ENCODE data around the gene PSMB10. TPM values are rescaled to one million over a fixed set of nuclear protein-coding genes. Genes with fewer than 3 reads are reported as not detected.

Gene PSMB10
- total RNA-seq, 1 donor from 2014 or later = 54.1 TPM

- peak; percentile 94 for TF ChIP-seq CTCF (conservative IDR thresholded peaks at IDR 0.05; ENCODE audit: low read depth, low read length)
- H3K4me3 ChIP-seq (ENCODE audit: low read depth, low read length) = no peak overlapping the region
- no peak for DNase-seq (ENCODE audit: low read depth)
These were observed 7.9 kb downstream of the PSMB10 start for GRCh38 chr16:67928561-67929364.

GRCh38 chr16:67928147-67928546 is 8.5 kb downstream of the PSMB10 start:
- H3K4me3 ChIP-seq (ENCODE audit: low read depth, low read length) = no peak overlapping the region
- DNase-seq (ENCODE audit: low read depth) = no peak
- no peak for TF ChIP-seq CTCF (conservative IDR thresholded peaks at IDR 0.05; ENCODE audit: low read depth, low read length)

- TF ChIP-seq CTCF (conservative IDR thresholded peaks at IDR 0.05; ENCODE audit: low read depth, low read length) = no peak
- no peak overlapping the region for H3K4me3 ChIP-seq (ENCODE audit: low read depth, low read length)
- DNase-seq (ENCODE audit: low read depth) = no peak
These were observed 9.3 kb downstream of the PSMB10 start for GRCh38 chr16:67927131-67927941.

GRCh38 chr16:67926181-67926750 is 10.4 kb downstream of the PSMB10 start:
- H3K4me3 ChIP-seq (ENCODE audit: low read depth, low read length) = no peak overlapping the region
- TF ChIP-seq CTCF (conservative IDR thresholded peaks at IDR 0.05; ENCODE audit: low read depth, low read length) = peak; percentile 7
- DNase-seq (ENCODE audit: low read depth) = no peak

GRCh38 chr16:67924140-67924906 is 12.3 kb downstream of the PSMB10 start:
- H3K4me3 ChIP-seq (ENCODE audit: low read depth, low read length) = no peak overlapping the region
- no peak for DNase-seq (ENCODE audit: low read depth)
- TF ChIP-seq CTCF (conservative IDR thresholded peaks at IDR 0.05; ENCODE audit: low read depth, low read length) = no peak

GRCh38 chr16:67923414-67924116 is 13.1 kb downstream of the PSMB10 start:
- no peak for TF ChIP-seq CTCF (conservative IDR thresholded peaks at IDR 0.05; ENCODE audit: low read depth, low read length)
- no peak for DNase-seq (ENCODE audit: low read depth)

More at GRCh38 chr16:67923414-67924116, 13.1 kb downstream of the PSMB10 start:
- no peak overlapping the region for H3K4me3 ChIP-seq (ENCODE audit: low read depth, low read length)

Measured in epithelial cell of proximal tubule (primary cell).